Retinal pigment epithelial cell (primary cell): ENCODE results near the gene MOGAT1.
A peak's percentile ranks its signal among the peaks of the same experiment; 100 is the strongest.
"Not testable (repeated sequence)": the region's sequence is repeated elsewhere in the genome, so short reads cannot be mapped to it uniquely, and the experiment has no call there.

ENCODE experiments used
- DNase-seq: peaks from one replicate; pipeline ENCODE4 v3.0.0-alpha.2; 2010; ENCODE audit warnings: low read depth
- H3K4me3 ChIP-seq: 2 replicates; pipeline ENCODE4 v1.5.1; 2011; ENCODE audit warnings: mild to moderate bottlenecking, low read length, control low read depth, moderate library complexity
- TF ChIP-seq, protein P1 (sequence below): conservative IDR thresholded peaks from 2 replicates; pipeline ENCODE4 v1.5.1; 2011; ENCODE audit warnings: low read depth, low read length, control low read depth, inconsistent platforms

MOGAT1 gene

DNA sequence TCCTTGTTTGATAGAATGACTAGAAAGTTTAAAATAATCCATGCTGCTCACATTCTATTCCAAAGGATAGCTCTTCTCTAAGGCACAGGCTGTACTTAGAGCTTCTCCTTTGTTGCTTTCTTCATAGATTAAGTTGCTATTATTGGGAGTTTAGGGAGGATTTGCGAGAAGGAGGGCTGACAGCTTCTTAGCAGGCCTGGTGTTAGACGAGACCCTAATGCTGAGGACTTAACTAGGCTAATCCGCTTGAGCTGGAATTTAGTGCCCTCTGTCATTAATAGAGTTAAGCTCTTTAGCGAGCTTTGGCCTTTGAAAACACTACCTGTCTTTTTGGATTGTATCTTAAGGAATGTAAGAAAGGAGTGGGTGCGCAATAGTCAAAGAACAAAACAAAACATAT is 81.3 kb downstream of the MOGAT1 start:
- DNase-seq: peak; percentile 88
- TF ChIP-seq, protein P1, sequence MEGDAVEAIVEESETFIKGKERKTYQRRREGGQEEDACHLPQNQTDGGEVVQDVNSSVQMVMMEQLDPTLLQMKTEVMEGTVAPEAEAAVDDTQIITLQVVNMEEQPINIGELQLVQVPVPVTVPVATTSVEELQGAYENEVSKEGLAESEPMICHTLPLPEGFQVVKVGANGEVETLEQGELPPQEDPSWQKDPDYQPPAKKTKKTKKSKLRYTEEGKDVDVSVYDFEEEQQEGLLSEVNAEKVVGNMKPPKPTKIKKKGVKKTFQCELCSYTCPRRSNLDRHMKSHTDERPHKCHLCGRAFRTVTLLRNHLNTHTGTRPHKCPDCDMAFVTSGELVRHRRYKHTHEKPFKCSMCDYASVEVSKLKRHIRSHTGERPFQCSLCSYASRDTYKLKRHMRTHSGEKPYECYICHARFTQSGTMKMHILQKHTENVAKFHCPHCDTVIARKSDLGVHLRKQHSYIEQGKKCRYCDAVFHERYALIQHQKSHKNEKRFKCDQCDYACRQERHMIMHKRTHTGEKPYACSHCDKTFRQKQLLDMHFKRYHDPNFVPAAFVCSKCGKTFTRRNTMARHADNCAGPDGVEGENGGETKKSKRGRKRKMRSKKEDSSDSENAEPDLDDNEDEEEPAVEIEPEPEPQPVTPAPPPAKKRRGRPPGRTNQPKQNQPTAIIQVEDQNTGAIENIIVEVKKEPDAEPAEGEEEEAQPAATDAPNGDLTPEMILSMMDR: no peak
- H3K4me3 ChIP-seq: no peak overlapping the region

DNA sequence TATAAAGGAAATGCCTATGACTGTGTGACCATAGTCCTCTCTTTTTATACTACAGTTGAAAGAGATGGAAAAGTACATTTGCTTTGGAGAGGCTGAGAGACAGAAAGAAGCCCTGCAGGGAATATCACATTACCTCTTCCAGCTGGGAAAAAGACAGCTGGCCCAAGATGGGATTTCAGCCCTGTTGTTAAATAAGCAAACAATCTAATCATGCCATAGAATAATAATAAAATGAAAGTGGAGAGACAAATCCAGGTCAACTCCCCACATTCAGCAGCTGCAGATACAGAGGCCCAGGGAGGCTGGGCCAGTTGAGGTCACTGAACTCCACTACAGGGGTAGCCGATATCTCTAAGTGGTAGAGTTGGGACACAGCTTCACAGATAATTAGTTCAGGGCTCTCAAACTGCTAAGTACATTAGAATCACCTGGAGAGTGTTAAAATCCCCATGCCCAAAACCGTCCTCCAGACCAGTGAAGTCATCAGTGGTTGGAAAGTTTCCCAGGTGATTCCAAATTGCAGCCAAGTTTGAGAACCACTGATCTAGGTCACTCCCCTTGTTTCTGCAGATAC is 81.9 kb downstream of the MOGAT1 start:
- no peak for DNase-seq
- H3K4me3 ChIP-seq: no peak overlapping the region
- TF ChIP-seq, protein P1: no peak

DNA sequence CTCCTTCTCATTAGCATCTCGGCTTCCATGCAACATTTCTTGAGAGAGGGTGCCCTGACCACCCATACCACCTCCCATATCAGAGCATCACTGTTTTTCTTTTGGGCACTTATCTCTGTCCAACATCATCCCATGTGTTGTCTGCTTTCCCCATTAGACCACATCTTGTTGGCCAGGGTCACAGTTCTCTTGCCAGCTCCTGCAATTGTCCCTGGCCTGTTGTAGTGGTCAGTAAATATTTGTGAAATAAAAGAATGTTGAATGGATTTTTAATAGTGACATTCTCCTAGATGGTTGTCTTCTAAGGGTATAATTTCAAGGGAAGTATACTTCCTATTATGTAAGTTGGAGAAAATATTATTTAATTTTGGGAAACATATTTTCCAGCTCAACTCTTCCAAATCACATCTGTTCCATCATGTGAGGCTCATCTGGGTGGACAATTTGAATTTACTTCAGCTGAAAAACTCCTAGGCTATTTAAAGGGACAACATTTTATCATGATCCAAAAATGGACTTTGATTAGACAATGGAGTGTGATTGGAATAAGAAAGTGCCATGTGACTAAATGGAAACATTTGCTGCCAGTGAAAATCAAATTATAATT is 83.0 kb downstream of the MOGAT1 start:
- DNase-seq: no peak
- H3K4me3 ChIP-seq: no peak overlapping the region
- TF ChIP-seq, protein P1: no peak

DNA sequence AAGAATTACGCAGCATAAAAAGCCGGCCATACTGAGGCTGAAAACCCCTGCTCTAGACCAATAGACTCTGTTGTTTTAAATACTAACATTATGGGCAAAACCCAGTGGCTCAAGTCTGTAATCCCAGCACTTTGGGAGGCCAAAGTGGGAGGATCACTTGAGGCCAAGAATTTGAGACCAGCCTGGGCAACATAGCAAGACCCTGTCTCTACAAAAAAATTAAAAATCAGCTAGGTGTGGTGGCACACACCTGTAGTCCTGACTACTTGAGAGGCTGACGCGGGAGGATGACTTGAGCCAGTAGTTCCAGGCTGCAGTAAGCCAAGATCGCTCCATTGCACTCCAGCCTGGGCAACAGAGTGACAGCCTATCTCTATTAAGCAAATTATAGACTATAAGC is 84.1 kb downstream of the MOGAT1 start:
- DNase-seq, H3K4me3 ChIP-seq: not testable (repeated sequence)

DNA sequence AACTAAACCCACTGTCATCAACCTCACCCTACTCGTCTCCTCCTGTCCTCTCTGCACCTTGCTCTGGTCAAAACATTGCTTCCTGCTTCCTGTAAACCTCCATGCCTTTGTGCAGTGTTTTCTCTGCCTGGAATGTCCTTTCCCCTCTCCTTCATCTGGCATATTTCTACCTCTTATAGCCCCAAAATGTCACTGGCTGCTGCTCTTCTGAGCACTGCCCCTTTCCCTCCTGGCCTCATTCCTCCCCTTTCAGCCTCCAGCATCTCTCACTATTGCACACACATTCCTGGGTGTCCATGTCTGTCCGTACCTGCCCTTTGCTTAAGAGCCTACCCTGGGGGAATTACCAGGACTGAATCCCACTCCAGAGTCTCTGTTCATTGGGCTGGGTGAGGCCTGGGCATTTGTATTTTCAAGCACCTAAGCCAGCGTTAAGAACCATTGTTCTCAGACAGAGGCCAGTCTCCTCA is 84.9 kb downstream of the MOGAT1 start:
- no peak for DNase-seq
- TF ChIP-seq, protein P1: no peak
- H3K4me3 ChIP-seq: no peak overlapping the region

DNA sequence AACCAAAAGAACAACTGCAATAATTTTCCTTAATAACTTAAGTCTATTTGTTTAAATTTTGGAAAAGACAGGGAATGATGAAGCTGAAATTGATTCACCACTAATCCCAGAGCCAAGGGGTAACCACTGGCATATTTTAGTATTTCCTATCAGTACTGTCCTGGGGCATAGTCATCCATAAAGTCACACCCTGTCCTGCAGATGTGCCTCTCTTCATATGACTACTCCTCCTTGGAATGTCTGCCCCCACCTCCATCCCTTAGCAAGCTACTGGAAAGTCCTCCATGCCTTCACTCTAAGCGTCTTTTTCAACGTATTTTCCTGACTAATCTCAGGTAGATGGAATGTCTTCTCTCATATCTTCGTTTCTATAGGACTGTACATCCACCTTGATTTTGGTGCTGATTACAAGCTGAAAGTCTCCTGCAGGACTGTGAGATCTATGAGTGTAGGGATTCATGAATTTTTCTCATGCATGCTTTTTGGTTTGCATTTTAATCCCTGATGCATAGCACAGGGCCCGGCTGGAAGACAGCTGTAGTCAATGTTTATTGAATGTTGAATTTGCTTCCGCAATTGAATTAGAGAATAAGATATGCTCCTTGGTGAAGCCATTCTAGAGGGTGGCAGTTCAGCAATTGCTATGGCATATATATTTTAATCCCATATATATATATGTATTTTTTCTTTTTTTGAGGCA is 85.6 kb downstream of the MOGAT1 start:
- DNase-seq: no peak
- TF ChIP-seq, protein P1: no peak
- H3K4me3 ChIP-seq: no peak overlapping the region
